ENCODE results near the gene TENM4. TPM values are rescaled to one million over a fixed set of nuclear protein-coding genes. Genes with fewer than 3 reads are reported as not detected.

TENM4 gene
- total RNA-seq, 2 experiments from 2014 or later, result not detected

DNA sequence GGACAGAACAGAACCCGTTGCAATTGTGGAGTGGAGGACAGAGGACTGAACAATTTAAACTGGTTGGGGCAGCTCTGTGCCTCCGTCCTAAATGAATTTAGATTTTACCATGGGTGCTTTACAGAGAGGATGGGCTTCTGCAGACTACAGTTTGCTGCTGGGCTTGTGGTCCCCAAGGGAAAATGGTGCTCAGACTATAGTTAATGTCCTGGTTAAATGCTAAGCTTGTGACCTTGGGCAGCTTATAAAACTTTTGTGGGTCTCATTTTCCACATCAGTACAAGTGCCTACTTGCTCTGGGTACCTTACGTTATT is 511.0 kb downstream of the TENM4 start:
- POLR2A ChIA-PET, result no interaction called here
- H4K20me1 ChIP-seq (ENCODE audit: insufficient read depth, low read length), result no peaks in the 10 kb centered on the region
- H3K36me3 ChIP-seq (ENCODE audit: insufficient read depth, low read length), result no peaks in the 10 kb centered on the region
- no peak for DNase-seq (ENCODE audit: low spot score)
- H3K9me2 ChIP-seq (ENCODE audit: insufficient read depth, low read length), result no peaks in the 10 kb centered on the region
- intact Hi-C loops (cut with micrococcal nuclease; ENCODE audit: unreplicated experiment), result no loop called here
- H2AFZ ChIP-seq (ENCODE audit: low read length), result no peak overlapping the region
- no peak overlapping the region for H3K4me2 ChIP-seq (ENCODE audit: low read length)
- no TSS peak for BruUV-seq (replicated peaks)
- CTCF ChIA-PET (ENCODE audit: unreplicated experiment), result no interaction called here
- H3K4me1 ChIP-seq (ENCODE audit: insufficient read depth, low read length, poor library complexity, severe bottlenecking), result no peaks in the 10 kb centered on the region
- no peak overlapping the region for H3K27ac ChIP-seq (ENCODE audit: low read depth, low read length, poor library complexity, severe bottlenecking)
- no peak overlapping the region for H3K4me3 ChIP-seq (ENCODE audit: low read depth, low read length, poor library complexity, severe bottlenecking)
- H3K9me3 ChIP-seq (ENCODE audit: low read length), result no peaks in the 10 kb centered on the region
- no peaks in the 10 kb centered on the region for H3K79me2 ChIP-seq (ENCODE audit: insufficient read depth, low read depth, low read length)
- TF ChIP-seq CTCF (conservative IDR thresholded peaks at IDR 0.05; ENCODE audit: low read length), result no peak
- no peak for TF ChIP-seq EZH2phosphoT487 (IDR thresholded peaks at IDR 0.05; ENCODE audit: borderline replicate concordance, low read depth, low read length)

DNA sequence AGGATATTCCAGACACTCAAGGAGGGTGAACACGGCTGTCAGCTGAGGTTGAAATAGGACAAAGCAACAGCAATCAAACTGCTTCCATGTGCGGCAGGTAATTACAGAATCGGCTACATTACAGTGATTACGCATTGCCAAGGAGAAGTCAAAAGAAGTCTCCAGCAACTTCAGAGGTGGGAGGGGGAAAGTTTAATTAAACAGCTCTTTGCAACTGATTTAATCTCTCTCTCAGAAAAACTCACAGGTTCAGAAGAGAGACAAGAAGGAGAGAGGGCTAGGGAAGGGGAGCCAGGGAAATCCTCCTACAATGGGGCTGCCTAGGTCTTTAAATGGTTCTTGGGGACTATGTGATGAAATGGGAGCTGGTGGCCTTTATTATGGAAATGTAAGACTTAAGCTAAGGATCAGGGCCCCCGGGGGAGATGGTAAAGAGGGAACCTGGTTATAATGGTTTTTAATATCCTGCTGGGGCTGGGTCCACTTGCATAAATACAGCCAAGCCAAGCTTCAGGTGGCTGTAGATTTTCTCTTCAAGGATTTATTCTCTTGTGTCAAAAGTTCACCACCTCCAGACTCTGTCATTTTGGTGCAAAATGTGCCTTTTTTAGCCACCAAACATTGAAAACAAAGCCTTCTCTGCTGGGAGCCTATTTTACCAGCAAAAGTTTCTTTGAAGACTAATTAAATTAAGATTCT is 511.5 kb downstream of the TENM4 start:
- ChIA-PET POLR2A (interaction anchor here (0.6 kb wide), 2 partner anchors 8 to 29 kb away, joined by 3 read pairs; no protein-coding TSS in a partner anchor), CTCF (ENCODE audit: unreplicated experiment) (no interaction called here)
- no TSS peak for BruUV-seq (replicated peaks)
- no peaks in the 10 kb centered on the region for H3K36me3 ChIP-seq (ENCODE audit: insufficient read depth, low read length)
- no peak overlapping the region for H2AFZ ChIP-seq (ENCODE audit: low read length)
- intact Hi-C loops (cut with micrococcal nuclease; ENCODE audit: unreplicated experiment), result no loop called here
- H3K27ac ChIP-seq (ENCODE audit: low read depth, low read length, poor library complexity, severe bottlenecking), result no peak overlapping the region
- H3K9me2 ChIP-seq (ENCODE audit: insufficient read depth, low read length), result no peaks in the 10 kb centered on the region
- H3K4me2 ChIP-seq (ENCODE audit: low read length), result no peak overlapping the region
- H3K4me1 ChIP-seq (ENCODE audit: insufficient read depth, low read length, poor library complexity, severe bottlenecking), result no peaks in the 10 kb centered on the region
- no peak overlapping the region for H3K4me3 ChIP-seq (ENCODE audit: low read depth, low read length, poor library complexity, severe bottlenecking)
- no peaks in the 10 kb centered on the region for H3K79me2 ChIP-seq (ENCODE audit: insufficient read depth, low read depth, low read length)
- no peaks in the 10 kb centered on the region for H3K9me3 ChIP-seq (ENCODE audit: low read length)
- no peak for DNase-seq (ENCODE audit: low spot score)
- TF ChIP-seq CTCF (conservative IDR thresholded peaks at IDR 0.05; ENCODE audit: low read length) (no peak), EZH2phosphoT487 (IDR thresholded peaks at IDR 0.05; ENCODE audit: borderline replicate concordance, low read depth, low read length) (no peak)
- no peaks in the 10 kb centered on the region for H4K20me1 ChIP-seq (ENCODE audit: insufficient read depth, low read length)

- CTCF ChIA-PET (ENCODE audit: unreplicated experiment), result no interaction called here
- no peaks in the 10 kb centered on the region for H3K36me3 ChIP-seq (ENCODE audit: insufficient read depth, low read length)
- intact Hi-C loops (cut with micrococcal nuclease; ENCODE audit: unreplicated experiment), result no loop called here
Measured at GRCh38 chr11:78927511-78927910, 513.3 kb downstream of the TENM4 start.

More at GRCh38 chr11:78927511-78927910, 513.3 kb downstream of the TENM4 start:
- POLR2A ChIA-PET, result interaction anchor here (0.7 kb wide), 1 partner anchor 19 kb away, joined by 3 read pairs; no protein-coding TSS in a partner anchor
- BruUV-seq (replicated peaks), result no TSS peak
- no peak for DNase-seq (ENCODE audit: low spot score)
- H3K79me2 ChIP-seq (ENCODE audit: insufficient read depth, low read depth, low read length), result no peaks in the 10 kb centered on the region
- no peaks in the 10 kb centered on the region for H3K9me2 ChIP-seq (ENCODE audit: insufficient read depth, low read length)
- H3K9me3 ChIP-seq (ENCODE audit: low read length), result no peaks in the 10 kb centered on the region
- no peak overlapping the region for H3K4me2 ChIP-seq (ENCODE audit: low read length)
- no peak overlapping the region for H2AFZ ChIP-seq (ENCODE audit: low read length)
- no peak overlapping the region for H3K4me3 ChIP-seq (ENCODE audit: low read depth, low read length, poor library complexity, severe bottlenecking)
- no peaks in the 10 kb centered on the region for H4K20me1 ChIP-seq (ENCODE audit: insufficient read depth, low read length)
- H3K4me1 ChIP-seq (ENCODE audit: insufficient read depth, low read length, poor library complexity, severe bottlenecking), result no peaks in the 10 kb centered on the region
- TF ChIP-seq EZH2phosphoT487 (IDR thresholded peaks at IDR 0.05; ENCODE audit: borderline replicate concordance, low read depth, low read length) (no peak), CTCF (conservative IDR thresholded peaks at IDR 0.05; ENCODE audit: low read length) (no peak)
- H3K27ac ChIP-seq (ENCODE audit: low read depth, low read length, poor library complexity, severe bottlenecking), result no peak overlapping the region
